Measurements from ENCODE around the gene PDE1C. TPM values are rescaled to one million over a fixed set of nuclear protein-coding genes. Genes with fewer than 3 reads are reported as not detected.

Gene PDE1C
- polyA plus RNA-seq, 1 of the 3 experiments (the other 2 are of a cell fraction) = 4.6 TPM

DNA sequence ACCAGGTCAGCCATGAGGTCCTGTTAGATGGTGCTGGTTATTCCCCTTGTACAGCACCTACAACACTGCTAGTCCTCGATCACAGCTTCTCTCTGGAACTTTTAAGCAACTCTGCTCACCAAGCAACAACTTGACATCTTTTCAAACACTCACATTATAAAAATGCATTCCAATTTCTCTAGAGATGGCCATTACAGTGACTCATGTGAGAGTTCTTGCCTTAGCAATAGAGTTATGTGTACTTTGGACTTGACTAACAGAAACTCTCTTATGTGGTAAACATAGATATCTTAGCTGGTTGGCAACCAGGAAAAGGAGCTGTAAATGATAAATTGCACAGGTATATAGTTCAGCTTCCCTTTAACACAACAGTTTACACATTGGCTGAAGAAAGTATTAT, 122.2 kb downstream of the PDE1C start (continued):
- TF ChIP-seq, protein P1, sequence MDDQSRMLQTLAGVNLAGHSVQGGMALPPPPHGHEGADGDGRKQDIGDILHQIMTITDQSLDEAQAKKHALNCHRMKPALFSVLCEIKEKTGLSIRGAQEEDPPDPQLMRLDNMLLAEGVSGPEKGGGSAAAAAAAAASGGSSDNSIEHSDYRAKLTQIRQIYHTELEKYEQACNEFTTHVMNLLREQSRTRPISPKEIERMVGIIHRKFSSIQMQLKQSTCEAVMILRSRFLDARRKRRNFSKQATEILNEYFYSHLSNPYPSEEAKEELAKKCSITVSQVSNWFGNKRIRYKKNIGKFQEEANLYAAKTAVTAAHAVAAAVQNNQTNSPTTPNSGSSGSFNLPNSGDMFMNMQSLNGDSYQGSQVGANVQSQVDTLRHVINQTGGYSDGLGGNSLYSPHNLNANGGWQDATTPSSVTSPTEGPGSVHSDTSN (IDR thresholded peaks at IDR 0.05) = no peak
- TF ChIP-seq JUND (IDR thresholded peaks at IDR 0.05) (peak; percentile 11; the same call in 1 of the 2 replicates), POLR2AphosphoS5 (IDR thresholded peaks at IDR 0.05; ENCODE audit: low read depth, low read length) (no peak)

DNA sequence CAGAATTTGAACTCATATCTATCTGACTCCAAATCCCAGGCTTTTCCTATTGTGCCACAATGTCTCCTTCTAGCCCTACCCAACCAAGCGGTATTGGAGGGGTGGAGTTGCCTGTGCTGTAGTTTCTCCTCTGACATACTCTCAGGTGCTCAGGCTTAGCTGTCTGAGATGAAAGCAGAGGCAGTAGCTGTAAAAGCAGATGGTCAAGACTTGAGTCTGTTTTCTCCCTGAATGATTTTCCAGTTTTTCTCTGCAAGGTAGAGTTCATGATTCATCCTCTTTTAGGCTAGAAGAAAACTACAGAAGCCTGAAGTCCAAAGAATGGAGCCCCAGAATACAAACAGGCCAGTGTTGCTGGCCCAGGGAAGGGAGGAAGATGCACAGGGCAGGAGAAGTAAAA, 130.0 kb downstream of the PDE1C start:
- H3K9ac ChIP-seq = no peak overlapping the region
- no peaks in the 10 kb centered on the region for H3K79me2 ChIP-seq (ENCODE audit: insufficient read depth)
- TF ChIP-seq TCF12 (IDR thresholded peaks at IDR 0.05) = no peak
- TF ChIP-seq EP300 (IDR thresholded peaks at IDR 0.05; ENCODE audit: borderline replicate concordance in 1 of 2, low read depth in 1 of 2, low read length in 1 of 2) = no peak
- no peak for TF ChIP-seq GABPA (IDR thresholded peaks at IDR 0.05; ENCODE audit: low read depth)
- no peak for TF ChIP-seq JUND (IDR thresholded peaks at IDR 0.05)
- TF ChIP-seq EZH2phosphoT487 (IDR thresholded peaks at IDR 0.05; ENCODE audit: borderline replicate concordance, low read depth) = no peak
- no peak for TF ChIP-seq FOSL2 (IDR thresholded peaks at IDR 0.05; ENCODE audit: borderline replicate concordance, low read depth)
- TF ChIP-seq TEAD4 (IDR thresholded peaks at IDR 0.05; ENCODE audit: borderline replicate concordance, insufficient read depth) = no peak
- TF ChIP-seq TAF1 (IDR thresholded peaks at IDR 0.05; ENCODE audit: borderline replicate concordance, low read depth, low read length) = no peak
- TF ChIP-seq, protein P2, sequence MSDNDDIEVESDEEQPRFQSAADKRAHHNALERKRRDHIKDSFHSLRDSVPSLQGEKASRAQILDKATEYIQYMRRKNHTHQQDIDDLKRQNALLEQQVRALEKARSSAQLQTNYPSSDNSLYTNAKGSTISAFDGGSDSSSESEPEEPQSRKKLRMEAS (IDR thresholded peaks at IDR 0.05; ENCODE audit: low read depth) = no peak
- no peak for TF ChIP-seq MXI1 (IDR thresholded peaks at IDR 0.05; ENCODE audit: low read depth, low read length)
- TF ChIP-seq RXRA (IDR thresholded peaks at IDR 0.05; ENCODE audit: borderline replicate concordance, low read depth) = no peak
- no peak for TF ChIP-seq RAD21 (IDR thresholded peaks at IDR 0.05; ENCODE audit: low read length)
- no peak for TF ChIP-seq RCOR1 (IDR thresholded peaks at IDR 0.05; ENCODE audit: low read length)
- TF ChIP-seq, protein P1 (IDR thresholded peaks at IDR 0.05) = no peak
- TF ChIP-seq CHD2 (IDR thresholded peaks at IDR 0.05; ENCODE audit: low read length, partially characterized antibody) = no peak
- TF ChIP-seq FOXJ3 (CRISPR knock-in tag; IDR thresholded peaks at IDR 0.05) = no peak
- TF ChIP-seq GATA2 (CRISPR knock-in tag; IDR thresholded peaks at IDR 0.05) = no peak
- TF ChIP-seq, protein P3, sequence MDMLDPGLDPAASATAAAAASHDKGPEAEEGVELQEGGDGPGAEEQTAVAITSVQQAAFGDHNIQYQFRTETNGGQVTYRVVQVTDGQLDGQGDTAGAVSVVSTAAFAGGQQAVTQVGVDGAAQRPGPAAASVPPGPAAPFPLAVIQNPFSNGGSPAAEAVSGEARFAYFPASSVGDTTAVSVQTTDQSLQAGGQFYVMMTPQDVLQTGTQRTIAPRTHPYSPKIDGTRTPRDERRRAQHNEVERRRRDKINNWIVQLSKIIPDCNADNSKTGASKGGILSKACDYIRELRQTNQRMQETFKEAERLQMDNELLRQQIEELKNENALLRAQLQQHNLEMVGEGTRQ (IDR thresholded peaks at IDR 0.05; ENCODE audit: borderline replicate concordance, low read depth, low read length) = no peak
- 41% methylated on average over 1 of the region's 1 CpG for WGBS (ENCODE audit: low lambda C conversion rate)
- no peaks in the 10 kb centered on the region for H3F3A ChIP-seq (replicated peaks; ENCODE audit: insufficient read depth)
- no peaks in the 10 kb centered on the region for H3K9me2 ChIP-seq
- H4K20me1 ChIP-seq (ENCODE audit: insufficient read depth) = no peaks in the 10 kb centered on the region
- no peaks in the 10 kb centered on the region for H3K27me3 ChIP-seq (ENCODE audit: insufficient read depth)
- no peak overlapping the region for H3K27ac ChIP-seq (ENCODE audit: low read depth in 2 of 2, low read length in 1 of 2)
- DNase-seq = no peak
- no peaks in the 10 kb centered on the region for H3K36me3 ChIP-seq (replicated peaks in 1 of 2; ENCODE audit: control insufficient read depth in 1 of 2, insufficient read depth in 2 of 2, low read length in 1 of 2)
- H3K4me3 ChIP-seq (ENCODE audit: low read depth in 2 of 2, low read length in 1 of 2) = no peak overlapping the region
- H2AFZ ChIP-seq (ENCODE audit: low read depth) = no peak overlapping the region
- H3K4me2 ChIP-seq = no peak overlapping the region
- 0 out of 2 replicates have a peak, but pooled peaks cover under 1% of the 10 kb centered on the region for H3K9me3 ChIP-seq
- POLR2A ChIA-PET = no interaction called here
- CTCF ChIA-PET = no interaction called here
- no peaks in the 10 kb centered on the region; a peak in 2 of 4 replicates for H3K4me1 ChIP-seq (ENCODE audit: control insufficient read depth in 1 of 2, insufficient read depth in 2 of 2, low read depth in 1 of 2, low read length in 1 of 2)

Measured in SK-N-SH (cell line).